ENCODE results near the gene ATP6V0A1. TPM values are rescaled to one million over a fixed set of nuclear protein-coding genes. Genes with fewer than 3 reads are reported as not detected.
"Not testable (repeated sequence)": the region's sequence is repeated elsewhere in the genome, so short reads cannot be mapped to it uniquely, and the experiment has no call there.

ATP6V0A1 gene
- total RNA-seq, 2 donors from 2014 or later = 69.6 to 70.1 TPM

GRCh38 chr17:42460371-42460770 is 1.7 kb downstream of the ATP6V0A1 start:
- DNase-seq (ENCODE audit: low spot score) = no peak
- intact Hi-C loops (cut with DNase I) = loop anchor here in 1 of 2 donors (10.0 kb wide), 1 partner anchor 224 kb away; the partner anchor contains the start of genes CCR10 and CNTNAP1

- intact Hi-C loops (cut with DNase I) = loop anchor here in 1 of 2 donors (10.0 kb wide), 1 partner anchor 221 kb away; the partner anchor contains the start of genes CCR10 and CNTNAP1
- no peak for DNase-seq (ENCODE audit: low spot score)
Measured at GRCh38 chr17:42463976-42464400, 5.3 kb downstream of the ATP6V0A1 start.

GRCh38 chr17:42467889-42468288 is 9.2 kb downstream of the ATP6V0A1 start:
- intact Hi-C loops (cut with DNase I) = loop anchor here in 1 of 2 donors (10.0 kb wide), 1 partner anchor 217 kb away; the partner anchor contains the start of genes CCR10 and CNTNAP1
- no peak for DNase-seq (ENCODE audit: low spot score)

- DNase-seq (ENCODE audit: low spot score) = no peak
- intact Hi-C loops (cut with DNase I) = no loop called here
Measured at GRCh38 chr17:42472709-42473521, 14.2 kb downstream of the ATP6V0A1 start.

GRCh38 chr17:42474276-42474675 is 15.6 kb downstream of the ATP6V0A1 start:
- no peak for DNase-seq (ENCODE audit: low spot score)
- intact Hi-C loops (cut with DNase I) = no loop called here

GRCh38 chr17:42475121-42475520 is 16.4 kb downstream of the ATP6V0A1 start:
- intact Hi-C loops (cut with DNase I) = no loop called here
- DNase-seq (ENCODE audit: low spot score) = no peak

GRCh38 chr17:42475835-42476234 is 17.2 kb downstream of the ATP6V0A1 start:
- intact Hi-C loops (cut with DNase I) = no loop called here

GRCh38 chr17:42476411-42476810 is 17.7 kb downstream of the ATP6V0A1 start:
- DNase-seq (ENCODE audit: low spot score) = no peak
- intact Hi-C loops (cut with DNase I) = no loop called here

More at GRCh38 chr17:42475835-42476234, 17.2 kb downstream of the ATP6V0A1 start:
- DNase-seq (ENCODE audit: low spot score) = no peak

- DNase-seq (ENCODE audit: low spot score) = no peak
- intact Hi-C loops (cut with DNase I) = no loop called here
Measured at GRCh38 chr17:42477173-42477572, 18.5 kb downstream of the ATP6V0A1 start.

- intact Hi-C loops (cut with DNase I) = not testable (repeated sequence)
Measured at GRCh38 chr17:42477824-42478223, 19.1 kb downstream of the ATP6V0A1 start.

GRCh38 chr17:42484304-42484703 is 25.6 kb downstream of the ATP6V0A1 start:
- intact Hi-C loops (cut with DNase I) = no loop called here
- no peak for DNase-seq (ENCODE audit: low spot score)

More at GRCh38 chr17:42477824-42478223, 19.1 kb downstream of the ATP6V0A1 start:
- DNase-seq (ENCODE audit: low spot score) = not testable (repeated sequence)

- intact Hi-C loops (cut with DNase I) = no loop called here
- DNase-seq (ENCODE audit: low spot score) = no peak
Measured at GRCh38 chr17:42485680-42486079, 27.0 kb downstream of the ATP6V0A1 start.

GRCh38 chr17:42488032-42488431 is 29.4 kb downstream of the ATP6V0A1 start:
- no peak for DNase-seq (ENCODE audit: low spot score)
- intact Hi-C loops (cut with DNase I) = no loop called here

- no peak for DNase-seq (ENCODE audit: low spot score)
- intact Hi-C loops (cut with DNase I) = no loop called here
Measured at GRCh38 chr17:42493319-42493718, 34.6 kb downstream of the ATP6V0A1 start.

- intact Hi-C loops (cut with DNase I) = no loop called here
Measured at GRCh38 chr17:42494673-42495072, 36.0 kb downstream of the ATP6V0A1 start.

GRCh38 chr17:42498828-42499227 is 40.1 kb downstream of the ATP6V0A1 start:
- DNase-seq (ENCODE audit: low spot score) = no peak
- intact Hi-C loops (cut with DNase I) = no loop called here

More at GRCh38 chr17:42494673-42495072, 36.0 kb downstream of the ATP6V0A1 start:
- DNase-seq (ENCODE audit: low spot score) = no peak

GRCh38 chr17:42502091-42502490 is 43.4 kb downstream of the ATP6V0A1 start:
- DNase-seq (ENCODE audit: low spot score) = no peak

GRCh38 chr17:42502926-42503325 is 44.2 kb downstream of the ATP6V0A1 start:
- intact Hi-C loops (cut with DNase I) = no loop called here
- DNase-seq (ENCODE audit: low spot score) = no peak

More at GRCh38 chr17:42502091-42502490, 43.4 kb downstream of the ATP6V0A1 start:
- intact Hi-C loops (cut with DNase I) = no loop called here

- intact Hi-C loops (cut with DNase I) = no loop called here
Measured at GRCh38 chr17:42507671-42508070, 49.0 kb downstream of the ATP6V0A1 start.

GRCh38 chr17:42508426-42509165 is 49.9 kb downstream of the ATP6V0A1 start:
- intact Hi-C loops (cut with DNase I) = no loop called here
- peak; percentile 32 for DNase-seq (ENCODE audit: low spot score)

More at GRCh38 chr17:42507671-42508070, 49.0 kb downstream of the ATP6V0A1 start:
- DNase-seq (ENCODE audit: low spot score) = peak; percentile 7

Measured in posterior vena cava (tissue), 2 donors.